ENCODE results near the gene NPAS4.
"Not testable (repeated sequence)": the region's sequence is repeated elsewhere in the genome, so short reads cannot be mapped to it uniquely, and the experiment has no call there.

NPAS4 gene

GRCh38 chr11:66443602-66444001 lies 22.8 kb downstream of the NPAS4 start:
- Histone ChIP-seq H3K4me3 (ENCODE audit: low read length) (no peak overlapping the region), H3K9ac (ENCODE audit: low read length) (no peak overlapping the region)

DNA sequence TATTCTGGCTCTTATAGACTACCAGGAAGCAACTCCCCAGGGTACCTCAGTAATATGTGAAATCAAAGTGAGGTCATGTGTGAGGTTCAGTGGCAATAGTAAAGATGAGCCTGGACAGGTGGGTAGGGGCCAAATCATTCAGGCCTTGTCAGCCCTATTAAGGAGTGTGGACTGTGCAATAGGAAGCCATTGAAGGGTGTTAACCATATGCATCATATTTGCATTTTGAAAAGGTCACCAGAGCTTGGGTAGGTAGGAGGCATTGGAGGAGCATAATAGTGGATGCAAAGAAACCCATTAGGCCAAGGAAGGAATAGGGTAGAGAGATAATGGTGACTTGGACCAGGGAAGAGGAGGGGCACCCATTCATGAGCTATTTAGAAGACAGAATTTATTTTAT lies 26.2 kb downstream of the NPAS4 start:
- H3K4me1 ChIP-seq (ENCODE audit: control insufficient read depth, insufficient read depth, low read length): no peaks in the 10 kb centered on the region
- H3K27me3 ChIP-seq (ENCODE audit: control insufficient read depth, insufficient read depth, low read length): no peaks in the 10 kb centered on the region
- H3K9me3 ChIP-seq (ENCODE audit: control insufficient read depth, low read length): no peaks in the 10 kb centered on the region
- no peaks in the 10 kb centered on the region for H3K36me3 ChIP-seq (ENCODE audit: control insufficient read depth, insufficient read depth, low read length)
- no peak overlapping the region for H3K9ac ChIP-seq (ENCODE audit: low read length)
- H3K4me3 ChIP-seq (ENCODE audit: low read length): no peak overlapping the region

More at GRCh38 chr11:66443602-66444001, 22.8 kb downstream of the NPAS4 start:
- H3K9me3 ChIP-seq (ENCODE audit: control insufficient read depth, low read length): no peaks in the 10 kb centered on the region
- no peaks in the 10 kb centered on the region for H3K27me3 ChIP-seq (ENCODE audit: control insufficient read depth, insufficient read depth, low read length)
- no peaks in the 10 kb centered on the region for H3K4me1 ChIP-seq (ENCODE audit: control insufficient read depth, insufficient read depth, low read length)
- H3K36me3 ChIP-seq (ENCODE audit: control insufficient read depth, insufficient read depth, low read length): no peaks in the 10 kb centered on the region

DNA sequence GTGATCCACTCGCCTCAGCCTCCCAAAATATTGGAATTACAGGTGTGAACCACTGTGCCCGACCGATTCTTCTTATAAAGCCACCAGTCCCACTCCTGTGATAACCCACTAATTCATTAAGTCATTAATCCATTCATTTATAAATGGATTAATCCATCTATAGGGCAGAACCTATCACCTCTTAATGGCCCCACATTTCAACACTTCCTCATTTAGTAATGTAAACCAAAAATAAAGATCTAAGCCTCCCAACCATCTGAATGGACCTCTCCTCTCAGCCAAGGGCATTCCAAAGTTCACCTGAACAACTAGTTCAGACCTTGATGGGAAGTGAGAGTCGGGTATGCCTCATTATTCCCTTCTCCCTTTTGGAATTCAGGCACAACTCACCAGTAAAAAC lies 27.7 kb downstream of the NPAS4 start:
- no peak overlapping the region for H3K9ac ChIP-seq (ENCODE audit: low read length)
- H3K36me3 ChIP-seq (ENCODE audit: control insufficient read depth, insufficient read depth, low read length): no peaks in the 10 kb centered on the region

DNA sequence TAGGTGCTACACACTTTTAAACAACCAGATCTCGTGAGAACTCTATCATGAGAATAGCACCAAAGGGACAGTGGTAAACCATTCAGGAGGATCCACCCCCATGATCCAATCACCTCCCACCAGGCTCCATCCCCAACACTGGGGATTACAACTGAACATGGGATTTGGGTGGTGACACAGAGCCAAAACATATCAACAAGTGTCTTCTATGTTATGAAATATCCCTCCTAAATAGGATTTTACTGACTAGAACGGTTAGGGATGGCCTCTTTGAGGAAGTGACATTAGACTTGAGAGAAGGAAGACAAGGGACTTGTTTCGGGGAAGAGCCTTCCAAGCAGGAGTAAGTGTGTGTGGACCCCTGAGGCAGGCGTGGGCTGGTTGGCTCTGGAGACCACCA lies 29.7 kb downstream of the NPAS4 start:
- Histone ChIP-seq H3K9ac (ENCODE audit: low read length) (no peak overlapping the region), H3K36me3 (ENCODE audit: control insufficient read depth, insufficient read depth, low read length) (no peaks in the 10 kb centered on the region), H3K4me1 (ENCODE audit: control insufficient read depth, insufficient read depth, low read length) (no peaks in the 10 kb centered on the region), H3K9me3 (ENCODE audit: control insufficient read depth, low read length) (no peaks in the 10 kb centered on the region), H3K4me3 (ENCODE audit: low read length) (no peak overlapping the region), H3K27me3 (ENCODE audit: control insufficient read depth, insufficient read depth, low read length) (no peaks in the 10 kb centered on the region)

More for the DNA sequence above, 27.7 kb downstream of the NPAS4 start:
- no peak overlapping the region for H3K4me3 ChIP-seq (ENCODE audit: low read length)
- no peaks in the 10 kb centered on the region for H3K9me3 ChIP-seq (ENCODE audit: control insufficient read depth, low read length)
- H3K4me1 ChIP-seq (ENCODE audit: control insufficient read depth, insufficient read depth, low read length): no peaks in the 10 kb centered on the region
- no peaks in the 10 kb centered on the region for H3K27me3 ChIP-seq (ENCODE audit: control insufficient read depth, insufficient read depth, low read length)

DNA sequence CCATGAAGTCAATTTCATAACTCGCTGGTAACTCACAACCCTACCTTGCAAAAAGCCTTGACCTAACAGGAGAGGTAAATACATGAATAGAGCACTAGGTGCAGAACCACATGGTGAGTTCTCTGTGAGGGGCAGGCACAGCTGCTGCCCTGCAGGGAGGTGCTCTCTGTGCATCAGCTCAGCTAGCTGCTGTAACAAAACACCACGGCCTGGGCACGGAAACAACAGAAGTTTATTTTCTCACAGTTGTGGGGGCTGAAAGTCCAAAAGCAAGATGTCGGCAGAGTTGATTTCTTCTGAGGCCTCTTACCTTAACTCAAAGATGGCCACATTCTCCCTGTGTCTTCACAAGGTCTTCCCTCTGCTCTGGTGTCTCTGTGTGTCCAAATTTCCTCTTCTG lies 30.8 kb downstream of the NPAS4 start:
- Histone ChIP-seq H3K4me3 (ENCODE audit: low read length) (no peak overlapping the region), H3K9ac (ENCODE audit: low read length) (no peak overlapping the region), H3K4me1 (ENCODE audit: control insufficient read depth, insufficient read depth, low read length) (no peaks in the 10 kb centered on the region), H3K27me3 (ENCODE audit: control insufficient read depth, insufficient read depth, low read length) (no peaks in the 10 kb centered on the region), H3K9me3 (ENCODE audit: control insufficient read depth, low read length) (no peaks in the 10 kb centered on the region), H3K36me3 (ENCODE audit: control insufficient read depth, insufficient read depth, low read length) (no peaks in the 10 kb centered on the region)

DNA sequence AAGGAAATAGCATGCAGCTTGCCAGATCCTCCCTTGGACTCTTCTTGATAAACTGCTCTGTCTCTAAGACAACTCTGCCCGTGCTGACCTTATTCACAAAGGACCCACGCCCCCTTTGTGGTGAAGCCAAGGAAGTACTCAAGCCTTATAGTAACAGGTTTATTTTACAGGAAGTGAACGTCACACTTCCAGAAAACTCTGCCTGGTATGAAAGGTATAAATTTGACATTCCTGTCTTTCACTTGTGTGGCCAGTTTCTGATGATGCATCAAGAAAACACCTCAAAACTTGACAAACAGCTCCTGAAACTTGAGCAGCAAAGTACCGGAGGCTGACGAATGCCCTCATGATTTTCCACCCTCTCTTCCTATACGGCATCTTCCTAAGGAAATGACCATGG lies 33.4 kb downstream of the NPAS4 start:
- no peaks in the 10 kb centered on the region for H3K27me3 ChIP-seq (ENCODE audit: control insufficient read depth, insufficient read depth, low read length)
- no peaks in the 10 kb centered on the region for H3K36me3 ChIP-seq (ENCODE audit: control insufficient read depth, insufficient read depth, low read length)
- no peaks in the 10 kb centered on the region for H3K4me1 ChIP-seq (ENCODE audit: control insufficient read depth, insufficient read depth, low read length)
- no peak overlapping the region for H3K9ac ChIP-seq (ENCODE audit: low read length)
- no peaks in the 10 kb centered on the region for H3K9me3 ChIP-seq (ENCODE audit: control insufficient read depth, low read length)
- no peak overlapping the region for H3K4me3 ChIP-seq (ENCODE audit: low read length)

- no peaks in the 10 kb centered on the region for H3K4me1 ChIP-seq (ENCODE audit: control insufficient read depth, insufficient read depth, low read length)
- H3K4me3 ChIP-seq (ENCODE audit: low read length): no peak overlapping the region
- no peaks in the 10 kb centered on the region for H3K27me3 ChIP-seq (ENCODE audit: control insufficient read depth, insufficient read depth, low read length)
- no peaks in the 10 kb centered on the region for H3K36me3 ChIP-seq (ENCODE audit: control insufficient read depth, insufficient read depth, low read length)
- H3K9me3 ChIP-seq (ENCODE audit: control insufficient read depth, low read length): no peaks in the 10 kb centered on the region
- no peak overlapping the region for H3K9ac ChIP-seq (ENCODE audit: low read length)
These were observed 34.0 kb downstream of the NPAS4 start for GRCh38 chr11:66454828-66455227.

GRCh38 chr11:66457826-66458225 lies 37.0 kb downstream of the NPAS4 start:
- H3K4me1 ChIP-seq (ENCODE audit: control insufficient read depth, insufficient read depth, low read length): no peaks in the 10 kb centered on the region
- H3K9me3 ChIP-seq (ENCODE audit: control insufficient read depth, low read length): no peaks in the 10 kb centered on the region
- H3K4me3 ChIP-seq (ENCODE audit: low read length): no peak overlapping the region
- no peak overlapping the region for H3K9ac ChIP-seq (ENCODE audit: low read length)
- H3K27me3 ChIP-seq (ENCODE audit: control insufficient read depth, insufficient read depth, low read length): no peaks in the 10 kb centered on the region
- H3K36me3 ChIP-seq (ENCODE audit: control insufficient read depth, insufficient read depth, low read length): no peaks in the 10 kb centered on the region

- Histone ChIP-seq H3K4me1 (ENCODE audit: control insufficient read depth, insufficient read depth, low read length) (no peaks in the 10 kb centered on the region), H3K36me3 (ENCODE audit: control insufficient read depth, insufficient read depth, low read length) (no peaks in the 10 kb centered on the region), H3K9me3 (ENCODE audit: control insufficient read depth, low read length) (no peaks in the 10 kb centered on the region), H3K9ac (ENCODE audit: low read length) (no peak overlapping the region), H3K27me3 (ENCODE audit: control insufficient read depth, insufficient read depth, low read length) (no peaks in the 10 kb centered on the region), H3K4me3 (ENCODE audit: low read length) (no peak overlapping the region)
These were observed 38.4 kb downstream of the NPAS4 start for GRCh38 chr11:66459138-66459778.

DNA sequence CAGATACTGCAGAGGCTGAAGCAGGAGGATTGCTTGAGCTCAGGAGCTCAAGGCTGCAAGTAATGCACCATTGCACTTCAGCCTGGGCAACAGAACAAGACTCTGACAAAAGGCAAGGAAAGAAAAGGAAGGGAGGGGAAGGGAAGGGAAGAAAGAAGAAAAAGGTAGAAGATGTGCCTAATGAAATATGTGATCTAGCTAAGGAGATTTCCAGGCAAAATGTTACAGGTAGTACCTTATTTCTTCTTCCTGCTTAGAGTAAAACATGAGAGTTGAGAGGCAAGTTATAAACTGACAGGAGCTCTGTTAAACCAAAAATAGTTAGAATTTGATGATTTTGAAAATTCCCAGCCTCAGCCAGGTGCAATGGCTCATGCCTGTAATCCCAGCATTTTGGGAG lies 41.2 kb downstream of the NPAS4 start:
- H3K36me3 ChIP-seq (ENCODE audit: control insufficient read depth, insufficient read depth, low read length): no peaks in the 10 kb centered on the region
- no peak overlapping the region for H3K4me3 ChIP-seq (ENCODE audit: low read length)
- no peaks in the 10 kb centered on the region for H3K9me3 ChIP-seq (ENCODE audit: control insufficient read depth, low read length)
- no peak overlapping the region for H3K9ac ChIP-seq (ENCODE audit: low read length)
- peaks cover 5% of the 10 kb centered on the region for H3K4me1 ChIP-seq (ENCODE audit: control insufficient read depth, insufficient read depth, low read length)
- H3K27me3 ChIP-seq (ENCODE audit: control insufficient read depth, insufficient read depth, low read length): no peaks in the 10 kb centered on the region

- no peak overlapping the region for H3K4me3 ChIP-seq (ENCODE audit: low read length)
- no peaks in the 10 kb centered on the region for H3K27me3 ChIP-seq (ENCODE audit: control insufficient read depth, insufficient read depth, low read length)
- H3K9me3 ChIP-seq (ENCODE audit: control insufficient read depth, low read length): no peaks in the 10 kb centered on the region
These were observed 42.1 kb downstream of the NPAS4 start for GRCh38 chr11:66462911-66463310.

DNA sequence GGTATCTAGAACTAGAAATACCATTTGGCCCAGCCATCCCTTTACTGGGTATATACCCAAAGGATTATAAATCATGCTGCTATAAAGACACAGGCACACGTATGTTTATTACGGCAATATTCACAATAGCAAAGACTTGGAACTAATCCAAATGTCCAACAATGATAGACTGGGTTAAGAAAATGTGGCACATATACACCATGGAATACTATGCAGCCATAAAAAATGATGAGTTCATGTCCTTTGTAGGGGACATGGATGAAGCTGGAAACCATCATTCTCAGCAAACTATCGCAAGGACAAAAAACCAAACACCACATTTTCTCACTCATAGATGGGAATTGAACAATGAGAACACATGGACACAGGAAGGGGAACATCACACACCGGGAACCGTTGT lies 43.3 kb downstream of the NPAS4 start:
- H3K4me1 ChIP-seq (ENCODE audit: control insufficient read depth, insufficient read depth, low read length): peaks cover 15% of the 10 kb centered on the region
- not testable (repeated sequence) for H3K4me3 ChIP-seq (ENCODE audit: low read length); H3K9me3 ChIP-seq (ENCODE audit: control insufficient read depth, low read length); H3K36me3 ChIP-seq (ENCODE audit: control insufficient read depth, insufficient read depth, low read length); H3K9ac ChIP-seq (ENCODE audit: low read length); H3K27me3 ChIP-seq (ENCODE audit: control insufficient read depth, insufficient read depth, low read length)

More at GRCh38 chr11:66462911-66463310, 42.1 kb downstream of the NPAS4 start:
- peaks cover 12% of the 10 kb centered on the region for H3K4me1 ChIP-seq (ENCODE audit: control insufficient read depth, insufficient read depth, low read length)
- no peaks in the 10 kb centered on the region for H3K36me3 ChIP-seq (ENCODE audit: control insufficient read depth, insufficient read depth, low read length)
- H3K9ac ChIP-seq (ENCODE audit: low read length): no peak overlapping the region

DNA sequence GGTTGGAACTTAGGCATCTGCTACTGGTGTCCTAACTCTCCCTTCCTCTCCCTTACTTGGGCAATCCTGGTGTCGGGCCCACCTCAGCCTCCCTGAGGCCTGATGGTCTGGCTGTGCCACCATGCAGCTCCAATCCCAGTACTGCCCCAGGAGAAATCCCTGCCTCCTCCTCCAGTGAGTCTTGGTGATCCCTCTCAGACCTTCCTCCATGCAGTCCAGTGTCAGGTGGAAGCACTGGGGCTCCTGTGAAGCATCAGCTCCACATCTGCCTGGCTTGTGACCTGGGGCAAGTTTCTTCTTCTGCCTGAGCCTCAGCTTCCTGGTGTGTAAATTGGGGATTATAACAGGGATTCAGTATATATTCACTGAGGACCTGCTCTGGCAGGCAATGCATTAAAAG lies 44.1 kb downstream of the NPAS4 start:
- no peak overlapping the region for H3K9ac ChIP-seq (ENCODE audit: low read length)
- no peaks in the 10 kb centered on the region for H3K9me3 ChIP-seq (ENCODE audit: control insufficient read depth, low read length)
- no peaks in the 10 kb centered on the region for H3K36me3 ChIP-seq (ENCODE audit: control insufficient read depth, insufficient read depth, low read length)
- H3K4me3 ChIP-seq (ENCODE audit: low read length): no peak overlapping the region
- H3K27me3 ChIP-seq (ENCODE audit: control insufficient read depth, insufficient read depth, low read length): no peaks in the 10 kb centered on the region
- H3K4me1 ChIP-seq (ENCODE audit: control insufficient read depth, insufficient read depth, low read length): peaks cover 15% of the 10 kb centered on the region

All from mucosa of stomach (tissue), 1 donor.